ENCODE measurements around the gene RASSF3. TPM values are rescaled to one million over a fixed set of nuclear protein-coding genes. Genes with fewer than 3 reads are reported as not detected.

RASSF3 gene
- total RNA-seq, 2 experiments from 2014 or later = 16.3 to 49.9 TPM

DNA sequence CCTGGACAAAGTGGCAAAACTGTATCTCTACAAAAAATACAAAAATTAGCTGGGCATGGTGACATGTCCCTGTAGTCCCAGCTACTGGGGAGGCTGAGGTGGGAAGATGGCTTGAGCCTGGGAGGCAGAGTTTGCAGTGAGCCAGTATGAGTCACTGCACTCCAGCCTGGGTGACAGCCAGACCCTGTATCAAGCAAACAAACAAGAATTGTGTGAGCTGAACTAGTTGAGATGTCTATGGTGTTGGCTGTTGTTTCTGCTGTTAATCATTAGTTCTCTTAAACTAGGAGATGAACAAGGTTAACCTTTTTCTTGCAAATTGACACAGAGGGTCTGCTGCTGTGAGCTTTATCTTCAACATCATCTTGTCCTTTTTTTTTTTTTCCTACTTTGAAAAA is 23.6 kb downstream of the RASSF3 start:
- ChIA-PET CTCF (ENCODE audit: unreplicated experiment) (no interaction called here), POLR2A (interaction anchor here (0.6 to 1.0 kb wide), 4 partner anchors 10 to 166 kb away, joined by 3 read pairs; no protein-coding TSS in a partner anchor)
- peaks cover 22% of the 10 kb centered on the region; the same call in 1 of the 2 replicates for H3K9me3 ChIP-seq (ENCODE audit: low read length)
- H4K20me1 ChIP-seq (ENCODE audit: insufficient read depth, low read length) = 0 out of 2 replicates have a peak, but pooled peaks cover 4% of the 10 kb centered on the region
- H3K27ac ChIP-seq (ENCODE audit: low read depth, low read length, poor library complexity, severe bottlenecking) = no peak overlapping the region
- intact Hi-C loops (cut with micrococcal nuclease; ENCODE audit: unreplicated experiment) = no loop called here
- H3K79me2 ChIP-seq (ENCODE audit: insufficient read depth, low read depth, low read length) = peaks cover 92% of the 10 kb centered on the region
- no peak overlapping the region for H2AFZ ChIP-seq (ENCODE audit: low read length)
- TF ChIP-seq, protein P1, sequence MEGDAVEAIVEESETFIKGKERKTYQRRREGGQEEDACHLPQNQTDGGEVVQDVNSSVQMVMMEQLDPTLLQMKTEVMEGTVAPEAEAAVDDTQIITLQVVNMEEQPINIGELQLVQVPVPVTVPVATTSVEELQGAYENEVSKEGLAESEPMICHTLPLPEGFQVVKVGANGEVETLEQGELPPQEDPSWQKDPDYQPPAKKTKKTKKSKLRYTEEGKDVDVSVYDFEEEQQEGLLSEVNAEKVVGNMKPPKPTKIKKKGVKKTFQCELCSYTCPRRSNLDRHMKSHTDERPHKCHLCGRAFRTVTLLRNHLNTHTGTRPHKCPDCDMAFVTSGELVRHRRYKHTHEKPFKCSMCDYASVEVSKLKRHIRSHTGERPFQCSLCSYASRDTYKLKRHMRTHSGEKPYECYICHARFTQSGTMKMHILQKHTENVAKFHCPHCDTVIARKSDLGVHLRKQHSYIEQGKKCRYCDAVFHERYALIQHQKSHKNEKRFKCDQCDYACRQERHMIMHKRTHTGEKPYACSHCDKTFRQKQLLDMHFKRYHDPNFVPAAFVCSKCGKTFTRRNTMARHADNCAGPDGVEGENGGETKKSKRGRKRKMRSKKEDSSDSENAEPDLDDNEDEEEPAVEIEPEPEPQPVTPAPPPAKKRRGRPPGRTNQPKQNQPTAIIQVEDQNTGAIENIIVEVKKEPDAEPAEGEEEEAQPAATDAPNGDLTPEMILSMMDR (conservative IDR thresholded peaks at IDR 0.05; ENCODE audit: low read length) = no peak
- no peak for TF ChIP-seq EZH2phosphoT487 (IDR thresholded peaks at IDR 0.05; ENCODE audit: borderline replicate concordance, low read depth, low read length)
- no peak for DNase-seq (ENCODE audit: low spot score)
- no peak overlapping the region for H3K4me3 ChIP-seq (ENCODE audit: low read depth, low read length, poor library complexity, severe bottlenecking)
- H3K4me2 ChIP-seq (ENCODE audit: low read length) = no peak overlapping the region
- BruUV-seq (replicated peaks) = no TSS peak
- peaks cover 5% of the 10 kb centered on the region for H3K4me1 ChIP-seq (ENCODE audit: insufficient read depth, low read length, poor library complexity, severe bottlenecking)
- H3K9me2 ChIP-seq (ENCODE audit: insufficient read depth, low read length) = no peaks in the 10 kb centered on the region
- peaks cover 73% of the 10 kb centered on the region for H3K36me3 ChIP-seq (ENCODE audit: insufficient read depth, low read length)

DNA sequence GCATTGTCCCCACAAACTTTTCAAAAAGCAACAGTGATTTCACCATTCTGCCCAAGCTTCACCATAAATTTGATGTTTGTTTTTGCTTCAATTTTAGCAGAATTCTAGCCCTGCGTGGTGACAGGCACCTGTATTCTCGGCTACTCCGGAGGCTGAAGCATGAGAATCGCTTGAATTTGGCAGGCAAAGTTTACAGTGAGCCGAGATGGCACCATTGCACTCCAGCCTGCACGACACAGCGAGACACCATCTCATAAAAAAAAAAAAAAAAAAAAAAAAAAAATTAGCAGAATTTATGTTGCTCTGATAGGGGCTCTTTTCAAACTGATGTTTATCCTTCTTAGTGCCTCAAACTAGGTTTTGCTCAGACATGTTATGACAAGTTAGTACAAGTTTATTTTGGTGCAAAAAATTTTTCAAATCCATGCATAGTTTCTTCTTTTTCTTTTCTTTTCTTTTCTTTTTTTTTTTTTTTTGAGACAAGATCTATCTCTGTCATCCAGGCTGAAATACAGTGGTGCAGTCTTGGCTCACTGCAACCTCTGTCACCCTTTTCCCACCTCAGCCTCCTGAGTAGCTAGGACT is 24.3 kb downstream of the RASSF3 start:
- H3K36me3 ChIP-seq (ENCODE audit: insufficient read depth, low read length) = peaks cover 66% of the 10 kb centered on the region
- POLR2A ChIA-PET = interaction anchor here (0.7 kb wide), 2 partner anchors 9 to 21 kb away, joined by 3 to 4 read pairs; no protein-coding TSS in a partner anchor
- no TSS peak for BruUV-seq (replicated peaks)
- H2AFZ ChIP-seq (ENCODE audit: low read length) = no peak overlapping the region
- peaks cover 7% of the 10 kb centered on the region; the same call in 1 of the 2 replicates for H4K20me1 ChIP-seq (ENCODE audit: insufficient read depth, low read length)
- peaks cover 22% of the 10 kb centered on the region; the same call in 1 of the 2 replicates for H3K9me3 ChIP-seq (ENCODE audit: low read length)
- H3K4me1 ChIP-seq (ENCODE audit: insufficient read depth, low read length, poor library complexity, severe bottlenecking) = peaks cover 9% of the 10 kb centered on the region
- no peak overlapping the region for H3K27ac ChIP-seq (ENCODE audit: low read depth, low read length, poor library complexity, severe bottlenecking)
- H3K9me2 ChIP-seq (ENCODE audit: insufficient read depth, low read length) = no peaks in the 10 kb centered on the region
- no peak overlapping the region for H3K4me3 ChIP-seq (ENCODE audit: low read depth, low read length, poor library complexity, severe bottlenecking)
- no peak for DNase-seq (ENCODE audit: low spot score)
- H3K4me2 ChIP-seq (ENCODE audit: low read length) = no peak overlapping the region
- TF ChIP-seq EZH2phosphoT487 (IDR thresholded peaks at IDR 0.05; ENCODE audit: borderline replicate concordance, low read depth, low read length) = no peak
- TF ChIP-seq, protein P1 (conservative IDR thresholded peaks at IDR 0.05; ENCODE audit: low read length) = no peak
- peaks cover 92% of the 10 kb centered on the region for H3K79me2 ChIP-seq (ENCODE audit: insufficient read depth, low read depth, low read length)
- intact Hi-C loops (cut with micrococcal nuclease; ENCODE audit: unreplicated experiment) = no loop called here
- CTCF ChIA-PET (ENCODE audit: unreplicated experiment) = no interaction called here

GRCh38 chr12:64635356-64635998 is 25.2 kb downstream of the RASSF3 start:
- no peak overlapping the region for H3K4me2 ChIP-seq (ENCODE audit: low read length)
- no peak overlapping the region for H3K4me3 ChIP-seq (ENCODE audit: low read depth, low read length, poor library complexity, severe bottlenecking)
- H3K9me2 ChIP-seq (ENCODE audit: insufficient read depth, low read length) = no peaks in the 10 kb centered on the region
- peaks cover 92% of the 10 kb centered on the region for H3K79me2 ChIP-seq (ENCODE audit: insufficient read depth, low read depth, low read length)
- peaks cover 16% of the 10 kb centered on the region; the same call in 1 of the 2 replicates for H4K20me1 ChIP-seq (ENCODE audit: insufficient read depth, low read length)
- H3K9me3 ChIP-seq (ENCODE audit: low read length) = peaks cover 22% of the 10 kb centered on the region; the same call in 1 of the 2 replicates
- ChIA-PET POLR2A (interaction anchor here (0.7 kb wide), 1 partner anchor 20 kb away, joined by 4 read pairs; no protein-coding TSS in a partner anchor), CTCF (ENCODE audit: unreplicated experiment) (no interaction called here)
- no peak for DNase-seq (ENCODE audit: low spot score)
- peaks cover 11% of the 10 kb centered on the region for H3K4me1 ChIP-seq (ENCODE audit: insufficient read depth, low read length, poor library complexity, severe bottlenecking)
- H3K36me3 ChIP-seq (ENCODE audit: insufficient read depth, low read length) = peaks cover 58% of the 10 kb centered on the region
- no TSS peak for BruUV-seq (replicated peaks)
- H2AFZ ChIP-seq (ENCODE audit: low read length) = no peak overlapping the region
- H3K27ac ChIP-seq (ENCODE audit: low read depth, low read length, poor library complexity, severe bottlenecking) = no peak overlapping the region
- TF ChIP-seq, protein P1 (conservative IDR thresholded peaks at IDR 0.05; ENCODE audit: low read length) = no peak
- TF ChIP-seq EZH2phosphoT487 (IDR thresholded peaks at IDR 0.05; ENCODE audit: borderline replicate concordance, low read depth, low read length) = no peak
- intact Hi-C loops (cut with micrococcal nuclease; ENCODE audit: unreplicated experiment) = no loop called here

Data from OCI-LY7 (cell line).